ENCODE measurements around the gene CDH15. TPM values are rescaled to one million over a fixed set of nuclear protein-coding genes. Genes with fewer than 3 reads are reported as not detected.

Gene CDH15
- total RNA-seq, 1 donor from 2014 or later, result not detected

- no peaks in the 10 kb centered on the region for H3K9me3 Mint-ChIP-seq
- no peak for DNase-seq (ENCODE audit: low spot score)
- no peak overlapping the region for H3K4me3 Mint-ChIP-seq
- H3K27ac Mint-ChIP-seq, result no peak overlapping the region
- no peaks in the 10 kb centered on the region for H3K27me3 Mint-ChIP-seq (ENCODE audit: insufficient read depth)
- intact Hi-C loops (cut with micrococcal nuclease), result no loop called here
- H3K4me1 Mint-ChIP-seq (ENCODE audit: low read depth), result no peaks in the 10 kb centered on the region
- H3K36me3 Mint-ChIP-seq (ENCODE audit: low read depth), result peaks cover 12% of the 10 kb centered on the region
Observed at GRCh38 chr16:89135971-89136765, 35.4 kb upstream of the CDH15 start.

GRCh38 chr16:89136931-89137330, 34.6 kb upstream of the CDH15 start:
- intact Hi-C loops (cut with micrococcal nuclease), result no loop called here
- no peak for DNase-seq (ENCODE audit: low spot score)
- Mint-ChIP-seq H3K27me3 (ENCODE audit: insufficient read depth) (no peaks in the 10 kb centered on the region), H3K4me1 (ENCODE audit: low read depth) (no peaks in the 10 kb centered on the region), H3K36me3 (ENCODE audit: low read depth) (peaks cover 8% of the 10 kb centered on the region), H3K9me3 (no peaks in the 10 kb centered on the region), H3K4me3 (no peak overlapping the region), H3K27ac (no peak overlapping the region)

- no peak overlapping the region for H3K27ac Mint-ChIP-seq
- DNase-seq (ENCODE audit: low spot score), result no peak
- H3K4me3 Mint-ChIP-seq, result no peak overlapping the region
- H3K36me3 Mint-ChIP-seq (ENCODE audit: low read depth), result peaks cover 8% of the 10 kb centered on the region
- no peaks in the 10 kb centered on the region for H3K4me1 Mint-ChIP-seq (ENCODE audit: low read depth)
- H3K27me3 Mint-ChIP-seq (ENCODE audit: insufficient read depth), result no peaks in the 10 kb centered on the region
- H3K9me3 Mint-ChIP-seq, result no peaks in the 10 kb centered on the region
- intact Hi-C loops (cut with micrococcal nuclease), result no loop called here
Observed at GRCh38 chr16:89137666-89138512, 33.7 kb upstream of the CDH15 start.

- no peak overlapping the region for H3K4me3 Mint-ChIP-seq
- intact Hi-C loops (cut with micrococcal nuclease), result no loop called here
- H3K36me3 Mint-ChIP-seq (ENCODE audit: low read depth), result peaks cover 8% of the 10 kb centered on the region
- no peak overlapping the region for H3K27ac Mint-ChIP-seq
- H3K27me3 Mint-ChIP-seq (ENCODE audit: insufficient read depth), result no peaks in the 10 kb centered on the region
- no peaks in the 10 kb centered on the region for H3K4me1 Mint-ChIP-seq (ENCODE audit: low read depth)
- H3K9me3 Mint-ChIP-seq, result no peaks in the 10 kb centered on the region
- no peak for DNase-seq (ENCODE audit: low spot score)
Observed at GRCh38 chr16:89138513-89138795, 33.1 kb upstream of the CDH15 start.

- H3K4me1 Mint-ChIP-seq (ENCODE audit: low read depth), result no peaks in the 10 kb centered on the region
- no peaks in the 10 kb centered on the region for H3K9me3 Mint-ChIP-seq
- no peak overlapping the region for H3K27ac Mint-ChIP-seq
- H3K27me3 Mint-ChIP-seq (ENCODE audit: insufficient read depth), result no peaks in the 10 kb centered on the region
- intact Hi-C loops (cut with micrococcal nuclease), result no loop called here
- DNase-seq (ENCODE audit: low spot score), result no peak
- H3K36me3 Mint-ChIP-seq (ENCODE audit: low read depth), result peaks cover 9% of the 10 kb centered on the region
- no peak overlapping the region for H3K4me3 Mint-ChIP-seq
Observed at GRCh38 chr16:89138843-89139520, 32.6 kb upstream of the CDH15 start.

GRCh38 chr16:89139907-89140361, 31.6 kb upstream of the CDH15 start:
- H3K36me3 Mint-ChIP-seq (ENCODE audit: low read depth), result peaks cover 4% of the 10 kb centered on the region
- no peaks in the 10 kb centered on the region for H3K27me3 Mint-ChIP-seq (ENCODE audit: insufficient read depth)
- DNase-seq (ENCODE audit: low spot score), result no peak
- no peak overlapping the region for H3K27ac Mint-ChIP-seq
- no peak overlapping the region for H3K4me3 Mint-ChIP-seq
- no peaks in the 10 kb centered on the region for H3K4me1 Mint-ChIP-seq (ENCODE audit: low read depth)
- intact Hi-C loops (cut with micrococcal nuclease), result no loop called here
- H3K9me3 Mint-ChIP-seq, result no peaks in the 10 kb centered on the region

- peaks cover 4% of the 10 kb centered on the region for H3K36me3 Mint-ChIP-seq (ENCODE audit: low read depth)
- no peak overlapping the region for H3K27ac Mint-ChIP-seq
- DNase-seq (ENCODE audit: low spot score), result no peak
- H3K4me3 Mint-ChIP-seq, result no peak overlapping the region
- no peaks in the 10 kb centered on the region for H3K9me3 Mint-ChIP-seq
- H3K4me1 Mint-ChIP-seq (ENCODE audit: low read depth), result no peaks in the 10 kb centered on the region
- H3K27me3 Mint-ChIP-seq (ENCODE audit: insufficient read depth), result no peaks in the 10 kb centered on the region
- intact Hi-C loops (cut with micrococcal nuclease), result no loop called here
Observed at GRCh38 chr16:89140401-89140800, 31.1 kb upstream of the CDH15 start.

GRCh38 chr16:89140981-89141883, 30.3 kb upstream of the CDH15 start:
- peaks cover 9% of the 10 kb centered on the region for H3K36me3 Mint-ChIP-seq (ENCODE audit: low read depth)
- H3K27me3 Mint-ChIP-seq (ENCODE audit: insufficient read depth), result no peaks in the 10 kb centered on the region
- H3K4me3 Mint-ChIP-seq, result no peak overlapping the region
- no peaks in the 10 kb centered on the region for H3K9me3 Mint-ChIP-seq
- no peaks in the 10 kb centered on the region for H3K4me1 Mint-ChIP-seq (ENCODE audit: low read depth)
- intact Hi-C loops (cut with micrococcal nuclease), result no loop called here
- H3K27ac Mint-ChIP-seq, result no peak overlapping the region
- no peak for DNase-seq (ENCODE audit: low spot score)

GRCh38 chr16:89141884-89142267, 29.7 kb upstream of the CDH15 start:
- Mint-ChIP-seq H3K4me1 (ENCODE audit: low read depth) (no peaks in the 10 kb centered on the region), H3K36me3 (ENCODE audit: low read depth) (peaks cover 14% of the 10 kb centered on the region), H3K9me3 (no peaks in the 10 kb centered on the region), H3K27me3 (ENCODE audit: insufficient read depth) (no peaks in the 10 kb centered on the region), H3K27ac (no peak overlapping the region), H3K4me3 (no peak overlapping the region)
- DNase-seq (ENCODE audit: low spot score), result no peak
- intact Hi-C loops (cut with micrococcal nuclease), result no loop called here

- no peaks in the 10 kb centered on the region for H3K9me3 Mint-ChIP-seq
- H3K4me3 Mint-ChIP-seq, result no peak overlapping the region
- no peaks in the 10 kb centered on the region for H3K4me1 Mint-ChIP-seq (ENCODE audit: low read depth)
- intact Hi-C loops (cut with micrococcal nuclease), result no loop called here
- DNase-seq (ENCODE audit: low spot score), result no peak
- no peaks in the 10 kb centered on the region for H3K27me3 Mint-ChIP-seq (ENCODE audit: insufficient read depth)
- no peak overlapping the region for H3K27ac Mint-ChIP-seq
- H3K36me3 Mint-ChIP-seq (ENCODE audit: low read depth), result peaks cover 16% of the 10 kb centered on the region
Observed at GRCh38 chr16:89142474-89143195, 28.9 kb upstream of the CDH15 start.

- no peak for DNase-seq (ENCODE audit: low spot score)
- H3K36me3 Mint-ChIP-seq (ENCODE audit: low read depth), result peaks cover 18% of the 10 kb centered on the region
- H3K4me3 Mint-ChIP-seq, result no peak overlapping the region
- no peaks in the 10 kb centered on the region for H3K4me1 Mint-ChIP-seq (ENCODE audit: low read depth)
- no peaks in the 10 kb centered on the region for H3K27me3 Mint-ChIP-seq (ENCODE audit: insufficient read depth)
- H3K27ac Mint-ChIP-seq, result no peak overlapping the region
- H3K9me3 Mint-ChIP-seq, result no peaks in the 10 kb centered on the region
- intact Hi-C loops (cut with micrococcal nuclease), result no loop called here
Observed at GRCh38 chr16:89143201-89143741, 28.3 kb upstream of the CDH15 start.

All from activated T-helper 1 cell treated with anti-CD3 and anti-CD28 coated beads, Interleukin-12 subunit alpha, Interleukin-12 subunit beta, Interleukin-2, Interleukin-4 antibody, amounts not matched to agents 30 ng/mL and 10 ng/mL and 1 ng/mL, durations not matched to agents 14 hours and 24 hours and 36 hours (primary cell).